COLO829 (cell line): Measurements from ENCODE around the gene HIVEP3.

Source experiments
- DNase-seq: peaks from one replicate; pipeline ENCODE4 v3.0.0; 2012; ENCODE audit warnings: low spot score

The HIVEP3 gene

GRCh38 chr1:41631154-41631553 is 287.6 kb downstream of the HIVEP3 start:
- DNase-seq = no peak

GRCh38 chr1:41629571-41629970 is 289.2 kb downstream of the HIVEP3 start:
- no peak for DNase-seq

GRCh38 chr1:41629141-41629540 is 289.6 kb downstream of the HIVEP3 start:
- no peak for DNase-seq

- no peak for DNase-seq
Measured at GRCh38 chr1:41627491-41628280, 291.0 kb downstream of the HIVEP3 start.

- no peak for DNase-seq
Measured at GRCh38 chr1:41626616-41627375, 291.9 kb downstream of the HIVEP3 start.

- DNase-seq = no peak
Measured at GRCh38 chr1:41626146-41626545, 292.6 kb downstream of the HIVEP3 start.

DNA sequence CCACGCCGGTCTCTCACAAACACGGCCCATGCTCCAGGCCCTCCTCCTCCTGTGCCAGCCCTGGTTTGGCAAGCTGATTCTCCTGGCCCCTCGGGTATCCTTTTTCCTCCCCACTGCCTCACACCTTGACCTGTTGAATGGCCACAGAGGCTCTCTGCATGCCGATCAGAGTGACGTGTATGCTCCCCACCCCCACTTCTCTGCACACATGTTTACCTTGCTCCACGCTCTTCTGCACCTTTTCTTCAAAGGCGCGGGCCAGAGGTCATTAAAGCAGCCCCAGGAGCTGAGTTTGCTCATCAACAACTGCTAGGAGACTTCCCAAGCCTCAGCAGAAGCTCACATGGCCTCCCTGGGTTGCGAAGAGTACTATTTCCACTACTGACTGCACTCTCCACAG is 295.0 kb downstream of the HIVEP3 start:
- no peak for DNase-seq

DNA sequence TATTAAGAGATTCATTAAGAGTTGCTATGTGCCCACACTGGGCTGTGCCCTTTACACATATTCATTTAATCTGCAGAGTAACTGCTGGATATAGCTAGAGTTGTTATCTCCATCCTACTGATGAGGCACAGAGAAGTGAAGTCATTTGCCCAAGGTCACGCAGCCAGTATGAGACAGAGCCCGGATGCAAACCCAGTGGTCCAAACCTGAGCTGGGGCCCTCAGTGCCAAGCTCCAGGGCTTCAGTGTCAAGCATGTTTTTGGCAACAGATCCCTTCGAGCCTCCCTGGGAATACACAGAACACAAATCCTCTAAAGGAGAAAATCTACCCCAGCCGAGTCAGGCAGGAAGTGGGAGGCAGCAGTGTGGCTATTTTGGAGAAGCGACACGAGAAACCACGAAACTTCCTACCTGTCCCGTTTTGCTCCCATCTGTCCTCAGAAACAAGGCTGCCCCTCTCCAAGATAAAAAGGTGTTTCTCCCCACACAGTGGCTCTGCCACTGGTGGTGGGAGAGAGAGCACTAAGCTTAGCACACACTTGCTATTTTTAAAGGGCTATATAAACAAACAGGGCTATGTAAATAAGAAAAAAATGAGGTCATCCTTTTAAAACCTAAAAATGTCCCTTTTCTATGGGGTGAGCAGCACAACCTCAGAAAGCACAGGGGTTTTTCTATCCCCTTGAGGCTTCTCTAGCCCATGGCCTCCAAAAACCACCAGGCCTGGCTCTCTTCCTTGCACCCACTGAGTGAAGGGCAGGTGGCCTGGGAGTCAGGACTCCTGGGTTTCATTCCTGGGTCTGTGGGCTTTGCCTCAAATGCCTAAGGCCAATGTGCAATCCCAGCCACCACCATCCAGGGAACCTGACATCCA is 295.6 kb downstream of the HIVEP3 start:
- DNase-seq = no peak

DNA sequence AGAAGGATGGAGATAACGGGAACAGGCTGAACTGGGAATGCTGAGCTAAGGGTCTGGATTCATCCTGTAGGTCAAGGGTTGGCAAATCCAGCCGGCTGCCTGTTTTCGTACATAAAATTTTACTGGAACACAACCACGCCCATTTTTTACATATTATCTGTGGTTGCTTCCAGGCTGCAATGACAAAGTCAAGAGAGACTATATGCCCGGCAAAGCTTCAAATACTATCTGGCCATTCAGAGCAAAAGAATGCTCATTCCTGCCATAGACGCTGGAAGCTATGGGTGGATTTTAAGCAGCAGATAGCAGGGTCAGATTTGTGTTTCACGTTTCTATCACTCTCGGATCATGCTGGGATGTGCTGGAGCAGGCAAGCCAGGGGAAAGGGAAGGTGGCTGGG is 296.3 kb downstream of the HIVEP3 start:
- DNase-seq = no peak

- no peak for DNase-seq
Measured at GRCh38 chr1:41621791-41622190, 296.9 kb downstream of the HIVEP3 start.

- no peak for DNase-seq
Measured at GRCh38 chr1:41621256-41621655, 297.5 kb downstream of the HIVEP3 start.

DNA sequence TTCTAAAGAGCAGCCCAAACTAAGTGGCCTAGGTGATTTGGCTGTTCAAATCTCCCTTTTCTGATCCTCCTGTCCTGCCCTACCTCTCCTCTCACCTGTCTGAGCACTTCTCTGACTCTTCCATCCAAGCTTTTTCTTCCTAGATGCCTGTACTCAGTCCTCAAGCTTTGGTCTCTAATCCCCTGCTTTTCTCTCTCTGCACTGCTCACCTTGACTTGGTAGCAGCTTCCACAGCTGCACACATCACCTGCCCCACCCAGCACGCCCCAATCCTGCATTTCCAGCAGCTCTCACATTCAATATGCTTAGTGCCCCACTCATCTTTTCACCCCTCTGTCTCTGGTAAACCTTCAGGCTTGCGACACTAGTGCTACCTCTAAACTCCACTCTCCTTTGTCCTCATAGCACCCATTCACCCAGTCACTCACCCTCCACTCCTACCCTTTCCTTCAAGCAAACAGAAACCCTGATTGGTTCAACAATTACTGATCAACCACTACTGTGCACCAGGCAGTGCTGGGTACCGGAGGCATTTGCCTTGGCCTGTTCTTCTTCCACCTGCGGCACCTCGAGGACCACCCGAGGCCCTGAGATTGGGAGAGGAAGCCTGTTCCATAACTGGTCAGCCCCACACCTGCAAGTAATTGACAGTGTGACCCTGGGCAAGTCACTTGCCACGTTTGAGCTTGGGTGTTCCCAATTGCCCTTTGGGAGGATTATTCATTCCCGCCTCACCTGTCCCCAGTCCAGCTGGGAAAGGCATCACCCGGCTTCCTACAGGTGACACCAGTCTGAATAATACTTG is 298.2 kb downstream of the HIVEP3 start:
- DNase-seq = no peak

- DNase-seq = no peak
Measured at GRCh38 chr1:41619511-41620364, 299.0 kb downstream of the HIVEP3 start.

DNA sequence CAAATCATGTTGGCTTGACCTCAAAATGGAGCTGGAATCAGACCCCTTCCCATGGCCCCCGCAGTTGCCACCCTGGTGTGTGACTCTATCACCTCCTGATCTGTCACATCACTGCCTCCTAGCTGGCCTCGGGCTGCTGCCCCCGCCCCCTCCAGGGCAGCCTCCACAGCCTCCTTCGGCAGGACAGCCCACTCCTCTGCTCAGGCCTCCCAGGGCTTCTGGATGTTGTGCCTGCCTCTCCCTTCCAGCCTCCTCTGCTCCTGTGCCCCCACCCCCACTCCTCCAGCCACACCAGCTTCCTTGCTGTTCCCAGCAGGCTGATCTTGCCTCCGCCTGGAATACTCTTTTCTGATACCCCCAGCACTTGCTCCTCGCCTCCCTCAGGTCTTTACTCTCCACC is 299.9 kb downstream of the HIVEP3 start:
- DNase-seq = no peak

DNA sequence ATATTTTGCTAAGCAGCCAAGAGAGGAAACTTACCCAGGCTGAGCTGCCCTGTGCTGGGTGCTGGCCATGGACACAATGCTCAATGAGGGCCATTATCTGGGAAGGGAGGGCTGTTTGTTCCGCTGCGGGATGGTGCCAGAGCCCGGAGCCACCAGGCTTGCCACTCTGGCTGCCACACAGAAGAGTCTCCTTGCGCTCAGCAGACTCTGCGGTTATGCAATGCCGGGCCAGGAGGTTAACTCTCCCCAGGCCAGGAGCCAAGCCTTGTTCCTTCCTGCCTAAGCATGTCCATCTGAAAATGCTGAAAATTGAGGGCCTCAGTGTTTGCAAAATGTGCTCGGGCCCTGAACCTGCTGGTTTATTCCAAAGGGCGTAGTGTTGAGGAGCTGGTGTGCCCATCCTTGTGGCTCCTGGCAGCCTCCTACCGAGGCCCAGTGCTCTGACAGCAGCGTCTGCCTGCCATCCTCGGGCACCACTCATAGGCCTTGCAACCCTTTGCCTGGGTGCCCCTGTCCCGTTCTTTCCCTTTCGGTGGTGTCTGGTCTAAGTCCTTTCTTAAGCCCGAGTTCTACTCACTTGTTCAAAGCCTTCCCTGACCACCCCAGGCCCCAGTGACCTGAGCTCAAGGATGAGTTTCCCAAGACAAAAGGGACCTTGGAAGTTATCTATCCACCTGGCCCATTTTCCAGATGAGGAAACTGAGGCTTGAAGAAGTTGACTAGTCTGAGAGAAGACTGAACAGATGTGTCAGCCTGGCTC is 300.5 kb downstream of the HIVEP3 start:
- peak; percentile 39 for DNase-seq

- no peak for DNase-seq
Measured at GRCh38 chr1:41617336-41617735, 301.4 kb downstream of the HIVEP3 start.

GRCh38 chr1:41616563-41616962 is 302.2 kb downstream of the HIVEP3 start:
- no peak for DNase-seq

DNA sequence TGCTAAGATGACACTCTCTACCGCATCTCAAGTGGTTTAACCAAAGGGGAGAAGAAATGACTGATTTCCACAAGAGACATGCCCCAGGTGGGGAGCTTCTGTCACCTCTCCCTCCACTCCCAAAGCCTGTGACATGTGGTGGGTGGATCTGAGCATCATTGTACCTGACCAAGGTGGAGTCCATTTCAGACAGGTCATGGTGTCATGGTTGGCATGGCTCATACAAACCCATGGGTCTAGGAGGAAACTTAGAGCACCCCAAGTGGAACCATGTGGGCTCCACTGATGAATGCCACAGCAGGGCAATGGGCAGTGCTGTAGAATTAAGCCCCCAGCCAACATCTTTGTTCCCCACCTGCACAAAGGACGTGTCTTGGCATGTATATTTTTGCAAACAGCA is 302.7 kb downstream of the HIVEP3 start:
- DNase-seq = no peak

- no peak for DNase-seq
Measured at GRCh38 chr1:41615316-41615715, 303.4 kb downstream of the HIVEP3 start.

GRCh38 chr1:41614818-41615217 is 303.9 kb downstream of the HIVEP3 start:
- DNase-seq = no peak
